ENCODE measurements around the gene UBE2E3. TPM values are rescaled to one million over a fixed set of nuclear protein-coding genes. Genes with fewer than 3 reads are reported as not detected.

The UBE2E3 gene
- total RNA-seq: 45.3 and 52.6 TPM in 2 replicates

GRCh38 chr2:180980106-180980942 lies at the start of gene UBE2E3:
Gene UBE2E3 (plus strand): TSS chr2:180980605. CDS start chr2:180982043, 1,438 bp downstream.

